A549 treated with CpdA at 1 μM for 4 hours (cell line): ENCODE results near the gene PCK2. TPM values are rescaled to one million over a fixed set of nuclear protein-coding genes. Genes with fewer than 3 reads are reported as not detected.

ENCODE experiments used
- total RNA-seq: library from RNA; stranded (reverse); fragments of 200-300 nt; extraction: Qiagen RNA extraction; gene quantifications from 5 replicates; pipeline ENCODE4 v1.2.3, GENCODE V29; 2022; ENCODE audit warnings: low read depth

The PCK2 gene
- total RNA-seq: 18.2 to 20.8 TPM (median 19.0 TPM) in 5 replicates

DNA sequence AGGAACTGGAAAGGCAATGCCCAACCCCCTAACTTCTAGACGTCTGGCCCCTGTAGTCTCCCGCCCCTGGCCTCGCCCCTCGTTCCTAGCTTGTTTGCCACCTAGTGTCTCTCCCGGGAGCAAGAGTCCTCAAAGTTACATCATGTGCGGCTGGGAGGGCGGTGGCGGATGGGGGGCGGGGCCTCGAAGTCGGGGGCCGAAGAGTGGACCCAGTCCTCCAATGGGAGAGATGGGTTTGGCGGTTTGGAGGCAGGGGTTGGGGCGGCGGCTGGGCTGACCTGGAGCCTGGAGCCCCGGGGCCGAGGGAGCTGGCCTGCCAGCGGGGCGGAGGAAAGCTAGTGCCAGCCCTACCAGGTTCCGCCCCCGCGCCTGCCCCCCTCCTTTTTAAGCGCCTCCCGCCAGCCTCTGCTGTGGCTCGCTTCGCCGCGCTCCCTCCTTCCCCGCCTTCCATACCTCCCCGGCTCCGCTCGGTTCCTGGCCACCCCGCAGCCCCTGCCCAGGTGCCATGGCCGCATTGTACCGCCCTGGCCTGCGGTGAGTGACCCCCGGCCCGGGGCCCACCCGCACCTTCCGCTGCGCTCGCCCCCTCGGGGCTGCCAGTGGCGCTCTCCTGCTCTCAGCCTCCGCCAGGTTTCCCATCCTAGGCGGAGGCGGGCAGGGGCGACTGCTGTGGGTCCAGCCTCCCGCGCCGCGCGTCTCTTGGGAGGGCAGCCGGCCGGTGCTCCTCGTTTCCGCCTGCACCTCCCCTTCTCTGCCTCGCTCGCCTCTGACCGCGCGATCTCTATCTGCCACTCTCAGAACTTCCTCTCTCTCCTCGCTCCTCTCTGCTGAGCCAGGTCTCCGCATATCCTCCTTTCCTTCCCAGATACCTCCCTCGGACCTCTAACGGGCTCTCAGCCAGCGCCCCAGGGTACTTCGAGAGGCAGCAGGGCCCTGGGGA lies at the start of gene PCK2:
Gene PCK2 (plus strand): TSS at position 411 of the 940 bp plus-strand sequence. CDS start 95 bp downstream, at position 506.

DNA sequence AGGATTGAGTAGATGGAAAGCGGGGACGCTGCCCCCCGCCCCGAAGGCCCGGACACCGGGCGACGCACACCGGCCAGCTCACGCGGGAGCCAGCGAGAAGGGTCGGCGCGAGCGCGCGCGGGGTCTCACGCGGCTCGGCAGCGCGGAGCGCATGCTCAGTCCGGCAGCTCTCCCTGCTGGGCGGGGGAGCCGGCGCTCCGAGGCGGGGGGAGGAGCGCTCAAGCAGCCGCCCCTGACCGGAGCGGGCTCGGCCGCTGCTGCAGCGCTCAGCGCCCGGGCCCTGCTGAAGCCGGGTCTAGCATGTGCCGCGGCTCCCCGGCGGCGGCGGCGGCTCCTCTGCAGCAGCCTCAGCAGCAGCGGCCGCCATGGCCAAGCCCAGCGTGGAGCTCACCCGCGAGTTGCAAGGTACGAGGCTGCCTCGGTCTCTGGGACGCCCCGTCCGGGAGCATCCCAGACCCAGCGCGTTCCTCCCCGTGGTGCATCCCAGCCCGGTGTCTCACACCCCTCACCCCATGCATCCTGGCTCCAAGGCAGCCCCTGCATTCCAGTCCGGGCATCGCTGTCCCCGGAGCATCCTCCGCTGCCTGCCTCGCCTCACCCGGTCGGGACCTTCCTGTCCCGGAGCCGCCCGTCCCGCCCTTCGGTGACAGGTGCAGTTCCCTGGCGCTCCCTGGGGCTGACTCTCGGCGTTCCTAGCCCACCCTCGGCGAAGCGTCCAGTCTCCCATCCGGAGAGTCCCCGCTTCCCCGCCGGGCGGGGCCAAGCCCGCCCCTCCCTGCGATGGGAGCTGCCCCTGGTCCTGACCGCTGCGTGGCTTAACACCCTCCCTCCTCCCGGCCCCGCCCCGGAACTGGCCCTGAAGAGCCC lies 42.1 kb upstream of the PCK2 start, which contains the start of gene CARMIL3:
Gene CARMIL3 (plus strand): TSS at position 221 of the 867 bp plus-strand sequence. CDS start 145 bp downstream, at position 366.

DNA sequence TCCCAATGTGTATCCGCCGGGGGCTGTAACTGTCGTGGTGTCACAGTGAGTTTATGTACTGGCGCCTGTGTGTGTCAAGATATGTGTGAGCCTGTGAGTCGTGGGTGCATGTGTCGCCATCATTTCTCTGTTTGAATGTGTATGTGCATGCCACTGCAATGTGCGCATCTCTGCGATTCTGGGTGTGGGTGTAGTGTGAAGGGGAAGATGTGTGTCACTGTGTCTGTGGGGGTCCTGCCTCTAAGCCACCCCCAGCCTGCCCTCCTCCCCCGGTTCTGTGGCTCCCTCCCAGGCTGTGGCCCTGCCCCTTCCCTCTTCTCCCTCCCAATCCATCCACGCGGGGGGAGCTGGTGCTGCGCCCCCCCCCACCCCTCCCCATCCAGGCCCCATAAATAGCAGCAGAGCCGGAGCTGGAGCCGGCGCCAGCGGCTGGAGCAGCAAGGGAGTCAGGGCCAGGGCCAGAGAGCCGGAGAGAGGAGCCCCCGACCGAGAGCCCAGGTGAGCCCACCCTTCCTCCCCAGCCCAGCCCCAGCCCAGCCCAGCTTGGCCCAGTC lies 22.9 kb upstream of the PCK2 start, which contains the start of gene CPNE6:
Gene CPNE6 (plus strand): TSS at position 419 of the 554 bp plus-strand sequence. CDS start 1,375 bp downstream, outside the sequence.

DNA sequence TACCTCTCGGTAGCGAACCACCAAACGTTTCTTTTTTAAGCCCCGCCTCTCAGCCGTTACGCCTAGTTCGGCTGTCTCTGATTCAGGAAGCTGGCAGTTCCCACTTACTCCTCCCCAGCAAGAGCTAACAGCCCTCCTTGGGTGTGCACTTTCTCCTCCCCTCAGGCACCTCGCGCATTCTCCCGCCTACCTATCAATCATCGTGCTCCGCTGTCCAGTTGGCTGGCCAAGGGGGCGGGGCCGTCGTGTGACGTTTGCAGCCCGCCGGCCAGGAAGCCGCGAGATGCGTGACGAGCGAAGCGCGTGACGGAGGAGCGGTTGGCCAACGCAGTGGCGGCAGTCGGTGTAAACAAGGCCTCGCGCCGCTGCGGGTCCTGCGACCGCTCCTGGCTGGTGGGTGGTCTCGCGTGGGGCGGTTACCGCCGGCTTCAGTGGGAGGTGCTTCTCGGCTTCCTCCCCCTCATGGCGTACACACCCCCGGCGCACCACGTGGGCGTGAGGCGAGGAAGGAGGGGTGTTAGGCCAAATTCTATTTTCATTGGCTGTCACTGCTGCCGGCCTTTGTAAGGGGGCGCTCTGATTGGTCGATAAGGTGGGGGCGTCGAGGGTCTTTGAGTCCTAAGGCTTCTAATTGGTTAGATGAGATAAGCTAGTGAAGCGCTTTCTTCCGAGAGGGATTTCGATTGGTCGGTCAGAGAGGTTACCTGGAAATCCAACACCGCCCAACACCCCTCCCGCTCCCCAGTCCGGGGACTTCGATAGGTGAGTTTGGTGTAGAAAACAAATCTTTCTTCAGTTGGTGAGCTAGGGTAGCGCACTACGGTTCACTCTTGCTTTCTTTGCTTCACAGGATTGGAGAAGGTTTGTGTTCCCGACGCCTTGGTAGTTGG lies 20.7 kb downstream of the PCK2 start, which contains the start of the genes DCAF11 and NRL:
Gene DCAF11 (plus strand): TSS at position 246 of the 890 bp plus-strand sequence. CDS start 818 bp downstream, outside the sequence.
Gene NRL (minus strand): TSS at position 418 of the 890 bp plus-strand sequence. CDS start 32,101 bp downstream, outside the sequence.

DNA sequence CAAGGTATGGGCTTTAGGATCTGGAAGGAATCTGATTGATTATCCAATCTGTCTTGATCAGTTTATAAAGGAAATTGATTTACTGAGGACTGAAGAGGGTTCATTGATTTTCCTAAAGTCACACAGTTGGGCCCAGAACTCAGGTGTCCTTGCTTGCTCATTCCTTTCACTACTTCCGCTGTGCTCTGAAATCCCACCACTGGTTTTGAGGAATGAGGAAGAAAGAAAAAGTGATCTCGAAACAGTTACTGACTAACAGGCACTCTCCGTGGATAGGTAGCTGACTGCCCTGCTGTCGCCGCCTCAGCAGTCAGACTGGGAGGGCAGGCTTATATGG lies 36.2 kb downstream of the PCK2 start, which contains the start of gene FITM1:
Gene FITM1 (plus strand): TSS at position 280 of the 337 bp plus-strand sequence. CDS start 905 bp downstream, outside the sequence.

DNA sequence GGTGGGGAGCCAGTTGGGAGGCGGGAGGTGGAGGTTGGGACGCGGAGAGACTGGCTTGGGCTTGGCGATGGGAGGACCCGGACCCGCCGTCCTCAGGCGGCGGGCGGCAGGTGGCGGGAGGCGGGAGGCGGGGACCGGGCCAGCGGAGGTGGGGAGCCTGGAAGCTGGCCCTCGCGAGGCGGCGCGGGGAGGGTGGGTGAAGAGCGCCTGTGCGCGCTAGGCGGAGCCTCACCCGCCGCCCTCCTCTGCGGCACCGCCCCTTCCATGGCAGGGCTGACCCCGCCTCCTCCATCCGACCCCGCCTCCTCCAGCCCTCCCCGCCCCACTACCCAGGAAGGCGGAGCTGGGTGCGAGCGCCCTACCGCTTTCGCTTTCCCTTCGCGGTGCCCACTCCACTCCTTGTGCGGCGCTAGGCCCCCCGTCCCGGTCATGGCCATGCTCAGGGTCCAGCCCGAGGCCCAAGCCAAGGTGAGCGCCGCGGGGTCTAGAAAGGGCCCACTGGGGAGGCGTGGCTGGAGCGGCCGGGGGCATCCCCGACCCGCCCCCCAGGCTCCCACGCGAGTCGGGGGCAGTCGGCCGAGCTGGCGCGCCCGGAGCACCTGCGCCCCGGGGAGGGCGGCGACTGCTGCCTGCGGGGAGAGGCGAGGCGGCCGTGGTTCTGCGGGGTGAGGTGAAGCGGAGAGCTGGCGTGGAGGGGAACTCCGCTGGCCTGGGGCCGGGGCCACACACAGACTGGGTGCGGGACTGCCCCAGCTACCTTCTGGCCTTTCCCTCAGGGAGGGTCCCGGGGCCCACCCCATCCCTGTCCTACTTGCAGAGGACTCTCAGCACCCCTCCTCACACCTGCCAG lies 41.9 kb downstream of the PCK2 start, which contains the start of gene PSME1:
Gene PSME1 (plus strand): TSS at position 361 of the 850 bp plus-strand sequence. CDS start 69 bp downstream, at position 430.

DNA sequence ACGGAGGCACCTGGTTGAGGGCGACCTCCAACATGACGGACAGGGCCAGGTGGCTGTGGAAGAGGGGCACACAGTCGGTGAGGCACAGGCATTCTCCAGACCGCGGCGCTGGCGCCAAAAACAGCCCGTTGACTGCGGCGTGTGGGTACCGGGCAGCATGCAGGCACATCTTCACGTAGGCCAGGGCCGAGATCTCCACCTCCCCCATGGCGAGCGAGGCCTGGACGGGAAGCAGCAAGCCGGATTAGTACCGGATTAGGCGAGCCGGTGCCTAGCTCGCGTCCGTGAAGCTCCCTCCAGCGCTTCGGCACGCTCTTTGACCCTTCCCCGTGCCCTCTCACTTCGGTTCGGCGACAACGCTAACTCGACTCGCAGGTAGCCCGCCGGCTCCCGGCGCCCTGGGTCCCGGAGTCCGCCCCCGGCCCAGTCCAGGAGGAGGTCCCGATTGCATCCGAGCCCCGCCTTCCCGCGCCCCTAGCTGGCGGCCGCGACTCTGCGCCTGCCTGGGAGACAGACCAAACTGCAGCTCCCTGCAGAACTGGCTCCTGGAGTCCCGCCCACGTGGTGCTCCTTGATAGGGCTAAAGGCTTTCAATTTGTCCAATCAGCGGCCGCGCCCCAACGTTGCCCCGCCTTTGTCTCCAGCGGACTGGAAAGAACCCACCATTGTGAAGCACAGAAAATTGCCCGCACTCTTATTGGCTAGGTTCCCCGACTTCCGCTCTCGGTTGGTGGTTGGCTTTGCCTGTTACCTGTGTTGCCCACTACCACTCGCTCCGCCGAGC lies 47.2 kb downstream of the PCK2 start, which contains the start of gene EMC9:
Gene EMC9 (minus strand): TSS at position 495 of the 784 bp plus-strand sequence. CDS start 287 bp downstream, at position 208.

DNA sequence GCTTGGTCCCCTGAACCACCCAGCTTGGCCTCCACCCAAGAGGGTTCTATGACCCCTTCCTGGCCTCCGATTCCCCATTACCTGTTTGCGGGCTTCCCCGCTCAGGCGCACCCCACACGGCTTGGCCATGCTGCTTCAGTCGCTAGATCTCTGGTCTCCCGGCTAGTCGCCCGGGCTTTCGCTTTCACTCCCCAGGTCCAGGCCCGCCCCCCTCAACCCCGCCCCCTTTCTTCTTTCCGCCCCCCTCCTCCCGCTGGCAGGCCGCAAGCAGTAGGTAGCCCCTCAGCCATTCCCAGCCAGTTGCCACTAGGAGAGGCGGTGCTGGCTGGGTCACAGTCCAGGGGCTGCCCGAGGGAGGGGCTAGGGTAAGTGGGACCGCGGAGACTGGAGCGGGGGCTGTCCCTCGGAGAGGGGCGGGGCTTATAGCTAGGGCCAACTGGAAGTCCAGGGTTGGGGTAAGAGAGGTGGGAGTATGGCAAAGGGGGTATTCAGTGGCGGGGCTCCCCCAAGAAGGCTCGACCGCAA lies 52.4 kb downstream of the PCK2 start, which contains the start of gene PSME2:
Gene PSME2 (minus strand): TSS at position 158 of the 525 bp plus-strand sequence. CDS start 29 bp downstream, at position 129.

DNA sequence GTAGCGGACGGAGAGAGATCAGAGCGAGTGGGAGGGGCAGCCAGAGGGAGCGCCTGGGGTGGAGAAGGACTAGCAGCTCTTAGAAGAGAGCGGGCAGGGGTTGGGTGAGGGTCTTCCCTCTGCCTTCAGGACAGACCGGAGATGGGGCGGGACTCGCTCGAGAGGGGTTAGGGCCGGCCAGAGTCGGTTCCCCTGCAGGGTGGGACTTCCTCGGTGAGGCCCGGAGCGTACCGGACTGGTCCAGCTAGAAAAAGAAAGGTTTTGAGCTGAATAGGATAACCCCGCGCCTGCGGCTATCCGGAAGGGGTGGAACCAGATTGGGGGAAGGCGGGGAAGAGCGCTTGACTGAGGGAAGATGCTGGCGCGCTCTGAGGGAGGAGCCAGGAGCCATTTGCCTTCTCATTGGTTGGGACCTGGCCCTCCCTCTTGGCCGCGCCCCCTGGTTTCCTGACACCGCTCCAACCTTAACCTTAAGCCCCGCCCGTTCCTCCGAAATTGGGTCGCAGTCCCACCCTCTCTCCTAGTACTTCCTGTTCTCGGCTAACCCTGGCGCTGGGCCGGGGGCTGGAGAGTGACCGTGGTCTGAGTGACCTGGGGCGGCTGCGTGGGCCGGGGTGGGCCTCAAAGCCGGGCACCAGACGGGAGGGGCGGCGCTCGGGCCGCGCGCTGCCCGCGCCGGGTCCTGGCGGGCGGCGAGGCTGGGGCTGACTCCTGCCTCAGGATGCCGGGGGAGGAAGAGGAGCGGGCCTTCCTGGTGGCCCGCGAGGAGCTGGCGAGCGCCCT lies 53.1 kb downstream of the PCK2 start, which contains the start of gene RNF31:
Gene RNF31 (plus strand): TSS at position 521 of the 783 bp plus-strand sequence. CDS start 201 bp downstream, at position 722.

Other genes starting within 250 kb of the PCK2 start
- gene DHRS4, start 140.5 kb upstream of the PCK2 start, total RNA-seq: 43.9 to 47.2 TPM (median 46.1 TPM) in 5 replicates
- gene DHRS4L2, start 105.4 kb upstream of the PCK2 start, total RNA-seq: 26.6 to 33.9 TPM (median 31.5 TPM) in 5 replicates
- gene CARMIL3, start 42.3 kb upstream of the PCK2 start, total RNA-seq: 0.38 to 0.56 TPM (median 0.45 TPM) in 5 replicates
- not detected in 5 replicates for gene CPNE6, start 22.7 kb upstream of the PCK2 start, total RNA-seq
- 20.4 to 24.2 TPM (median 21.1 TPM) in 5 replicates for gene DCAF11, start 20.5 kb downstream of the PCK2 start, total RNA-seq
- 0.48 to 1.2 TPM (median 1.0 TPM) in 5 replicates for gene NRL, start 20.6 kb downstream of the PCK2 start, total RNA-seq
- gene FITM1, start 36.3 kb downstream of the PCK2 start, total RNA-seq: 0.13 TPM in 1 of 5 replicates, not detected in the others
- 165 to 182 TPM (median 174 TPM) in 5 replicates for gene PSME1, start 41.9 kb downstream of the PCK2 start, total RNA-seq
- 48.8 to 64.4 TPM (median 62.6 TPM) in 5 replicates for gene EMC9, start 47.3 kb downstream of the PCK2 start, total RNA-seq
- gene PSME2, start 52.3 kb downstream of the PCK2 start, total RNA-seq: 175 to 204 TPM (median 181 TPM) in 5 replicates
- 21.0 to 29.8 TPM (median 27.3 TPM) in 5 replicates for gene RNF31, start 53.2 kb downstream of the PCK2 start, total RNA-seq
- 17.3 to 22.2 TPM (median 20.2 TPM) in 5 replicates for gene IRF9, start 67.0 kb downstream of the PCK2 start, total RNA-seq
- gene REC8, start 77.8 kb downstream of the PCK2 start, total RNA-seq: 3.7 to 7.0 TPM (median 4.8 TPM) in 5 replicates
- gene IPO4, start 94.5 kb downstream of the PCK2 start, total RNA-seq: 76.9 to 102 TPM (median 78.5 TPM) in 5 replicates
- 63.8 to 71.3 TPM (median 70.1 TPM) in 5 replicates for gene TM9SF1, start 101.1 kb downstream of the PCK2 start, total RNA-seq
- gene TSSK4, start 111.4 kb downstream of the PCK2 start, total RNA-seq: not detected in 5 replicates
- 78.2 to 95.9 TPM (median 81.6 TPM) in 5 replicates for gene CHMP4A, start 119.2 kb downstream of the PCK2 start, total RNA-seq
- gene MDP1, start 121.8 kb downstream of the PCK2 start, total RNA-seq: 28.2 to 30.5 TPM (median 28.9 TPM) in 5 replicates
- gene NEDD8, start 138.1 kb downstream of the PCK2 start, total RNA-seq: 443 to 489 TPM (median 464 TPM) in 5 replicates
- gene GMPR2, start 138.6 kb downstream of the PCK2 start, total RNA-seq: 54.6 to 64.7 TPM (median 59.1 TPM) in 5 replicates
- 33.6 to 39.6 TPM (median 38.4 TPM) in 5 replicates for gene TINF2, start 148.3 kb downstream of the PCK2 start, total RNA-seq
- 0.48 to 1.2 TPM (median 1.2 TPM) in 5 replicates for gene TGM1, start 168.9 kb downstream of the PCK2 start, total RNA-seq
- 15.9 to 17.8 TPM (median 17.5 TPM) in 5 replicates for gene RABGGTA, start 177.3 kb downstream of the PCK2 start, total RNA-seq
- gene DHRS1, start 205.5 kb downstream of the PCK2 start, total RNA-seq: 10.3 to 13.4 TPM (median 11.5 TPM) in 5 replicates
- 15.1 to 19.5 TPM (median 18.5 TPM) in 5 replicates for gene NOP9, start 205.5 kb downstream of the PCK2 start, total RNA-seq
- 0.18 to 0.50 TPM (median 0.32 TPM) in 5 replicates for gene CIDEB, start 213.7 kb downstream of the PCK2 start, total RNA-seq
- gene LTB4R2, start 215.8 kb downstream of the PCK2 start, total RNA-seq: 2.9 to 7.2 TPM (median 3.7 TPM) in 5 replicates
- gene LTB4R, start 217.2 kb downstream of the PCK2 start, total RNA-seq: 5.3 to 7.0 TPM (median 6.2 TPM) in 5 replicates
- gene ADCY4, start 240.8 kb downstream of the PCK2 start, total RNA-seq: not detected in 5 replicates
- not detected in 5 replicates for gene RIPK3, start 245.7 kb downstream of the PCK2 start, total RNA-seq